GM12891 (cell line): ENCODE data around the gene KLHL40.

Experiments used
- DNase-seq: peaks from one replicate; pipeline ENCODE4 v3.0.0; 2011; ENCODE audit warnings: low spot score; ENCODE audit not compliant: insufficient read length
- FAIRE-seq: peaks from 2 replicates; lab custom pipeline; 2011; peaks lifted over from hg19 to GRCh38; lab: Jason Lieb, UNC
- PAX5 ChIP-seq: IDR thresholded peaks from 2 replicates; pipeline ENCODE4 v1.6.1; 2011; ENCODE audit warnings: low read length, moderate library complexity, mild to moderate bottlenecking; ENCODE audit not compliant: insufficient read depth, severe bottlenecking
- POLR2A ChIP-seq: IDR thresholded peaks from 2 replicates; pipeline ENCODE4 v1.6.1; 2011; ENCODE audit warnings: low read depth, low read length, control low read depth
- POLR2AphosphoS5 ChIP-seq: IDR thresholded peaks from 2 replicates; pipeline ENCODE4 v1.6.1; 2011; ENCODE audit warnings: low read depth, low read length, control low read depth
- POU2F2 ChIP-seq: IDR thresholded peaks from 2 replicates; pipeline ENCODE4 v1.6.1; 2011; ENCODE audit warnings: low read depth, mild to moderate bottlenecking, control low read depth, low read length, moderate library complexity
- SPI1 ChIP-seq: IDR thresholded peaks from 2 replicates; pipeline ENCODE4 v1.6.1; 2011; ENCODE audit warnings: low read depth, low read length, control low read depth
- TAF1 ChIP-seq: IDR thresholded peaks from 2 replicates; pipeline ENCODE4 v1.6.1; 2011; ENCODE audit warnings: low read depth, low read length, control low read depth

Gene KLHL40

GRCh38 chr3:42702066-42702951 lies 17.0 kb downstream of the KLHL40 start, which contains the start of gene HHATL:
TSS of gene HHATL (minus strand) at chr3:42702798. CDS start at chr3:42700826, 1,972 bp downstream.
- FAIRE-seq, result no peak
- DNase-seq, result peak; percentile 14
- TF ChIP-seq TAF1 (no peak), SPI1 (no peak), POU2F2 (no peak), POLR2AphosphoS5 (no peak), PAX5 (no peak), POLR2A (no peak)

- DNase-seq (no peak), FAIRE-seq (no peak)
- TF ChIP-seq TAF1, result no peak
- no peak for TF ChIP-seq POLR2A
- TF ChIP-seq POLR2AphosphoS5, result no peak
- no peak for TF ChIP-seq POU2F2
- TF ChIP-seq PAX5, result no peak
- TF ChIP-seq SPI1, result no peak
These were observed 17.8 kb downstream of the KLHL40 start for GRCh38 chr3:42702982-42703694.

- no peak for TF ChIP-seq POLR2A
- no peak for TF ChIP-seq PAX5
- TF ChIP-seq SPI1, result no peak
- TF ChIP-seq POLR2AphosphoS5, result no peak
- no peak for TF ChIP-seq TAF1
- no peak for TF ChIP-seq POU2F2
- FAIRE-seq (no peak), DNase-seq (no peak)
These were observed 18.3 kb downstream of the KLHL40 start for GRCh38 chr3:42703695-42704025.

DNA sequence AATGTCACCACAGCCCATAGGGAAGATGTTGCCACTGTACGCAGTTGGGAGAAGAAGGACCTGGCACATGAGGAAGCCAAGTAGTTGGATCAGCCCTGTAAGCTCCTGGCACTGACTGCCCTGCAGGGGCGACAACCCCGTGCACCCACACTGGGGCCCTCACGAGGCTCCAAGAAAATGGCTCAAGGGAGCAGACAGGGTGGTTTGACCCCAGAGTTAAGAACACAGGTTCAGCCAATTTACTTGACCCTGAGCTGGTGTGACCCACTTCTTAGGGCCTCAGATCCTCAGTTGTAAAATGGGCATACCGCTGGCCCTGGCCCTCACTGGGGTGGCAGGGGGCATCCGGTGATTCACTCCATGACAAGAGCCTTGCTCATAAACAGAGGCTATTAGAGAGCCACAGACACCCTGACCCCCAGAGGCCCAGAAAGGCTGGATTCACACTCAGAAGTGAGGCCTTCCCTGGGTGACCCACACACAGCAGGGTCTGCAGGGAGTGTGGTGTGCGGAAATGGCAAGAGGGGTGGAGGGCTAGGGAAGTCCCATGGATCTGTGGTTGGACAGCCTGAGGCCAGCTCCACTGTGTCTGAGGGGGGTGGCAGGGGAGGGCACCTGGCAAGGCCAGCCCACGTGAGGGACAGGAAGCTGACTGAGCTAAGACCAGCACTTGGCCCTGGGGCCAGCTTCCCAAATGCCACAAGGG lies 19.0 kb downstream of the KLHL40 start:
- DNase-seq (no peak), FAIRE-seq (no peak)
- TF ChIP-seq PAX5, result no peak
- no peak for TF ChIP-seq POLR2A
- no peak for TF ChIP-seq TAF1
- TF ChIP-seq SPI1, result no peak
- no peak for TF ChIP-seq POLR2AphosphoS5
- no peak for TF ChIP-seq POU2F2

GRCh38 chr3:42705058-42705767 lies 19.9 kb downstream of the KLHL40 start:
- DNase-seq (peak; percentile 10), FAIRE-seq (no peak)
- TF ChIP-seq POU2F2, result no peak
- no peak for TF ChIP-seq POLR2A
- TF ChIP-seq PAX5, result no peak
- TF ChIP-seq SPI1, result no peak
- TF ChIP-seq TAF1, result no peak
- TF ChIP-seq POLR2AphosphoS5, result no peak

DNA sequence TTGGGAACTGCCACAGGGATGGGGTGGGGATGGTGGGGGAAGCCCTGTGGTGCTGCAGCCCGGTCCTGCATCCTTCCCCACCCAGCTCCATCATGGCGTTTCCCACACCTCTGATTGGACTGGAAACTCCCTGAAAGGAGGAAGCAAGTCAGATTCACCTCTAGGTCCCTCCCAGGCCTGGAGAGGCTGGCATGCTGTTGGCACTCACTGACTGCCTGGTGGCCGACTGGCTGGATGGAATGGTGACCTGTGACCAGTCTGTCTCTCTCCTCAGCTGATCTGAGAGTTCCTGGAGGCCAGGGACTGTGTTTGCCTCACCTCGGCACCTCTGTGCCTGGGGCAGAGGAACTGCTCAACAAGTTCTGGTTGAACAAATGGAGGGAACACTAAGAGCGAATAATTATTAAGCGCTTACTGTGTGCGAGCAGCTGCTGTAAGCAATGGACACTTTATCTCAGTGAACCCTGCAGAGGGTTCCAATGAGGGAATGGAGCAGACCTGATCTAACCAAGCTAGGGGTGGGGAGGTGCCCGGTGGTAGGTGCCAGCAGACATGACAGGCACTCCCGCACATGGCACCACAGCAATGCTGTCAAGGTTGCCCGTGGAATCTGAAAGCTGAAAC lies 20.7 kb downstream of the KLHL40 start:
- no peak for FAIRE-seq
- no peak for TF ChIP-seq SPI1
- no peak for TF ChIP-seq POLR2AphosphoS5
- TF ChIP-seq PAX5, result no peak
- TF ChIP-seq POLR2A, result no peak
- TF ChIP-seq POU2F2, result no peak
- no peak for TF ChIP-seq TAF1
- no peak for DNase-seq

DNA sequence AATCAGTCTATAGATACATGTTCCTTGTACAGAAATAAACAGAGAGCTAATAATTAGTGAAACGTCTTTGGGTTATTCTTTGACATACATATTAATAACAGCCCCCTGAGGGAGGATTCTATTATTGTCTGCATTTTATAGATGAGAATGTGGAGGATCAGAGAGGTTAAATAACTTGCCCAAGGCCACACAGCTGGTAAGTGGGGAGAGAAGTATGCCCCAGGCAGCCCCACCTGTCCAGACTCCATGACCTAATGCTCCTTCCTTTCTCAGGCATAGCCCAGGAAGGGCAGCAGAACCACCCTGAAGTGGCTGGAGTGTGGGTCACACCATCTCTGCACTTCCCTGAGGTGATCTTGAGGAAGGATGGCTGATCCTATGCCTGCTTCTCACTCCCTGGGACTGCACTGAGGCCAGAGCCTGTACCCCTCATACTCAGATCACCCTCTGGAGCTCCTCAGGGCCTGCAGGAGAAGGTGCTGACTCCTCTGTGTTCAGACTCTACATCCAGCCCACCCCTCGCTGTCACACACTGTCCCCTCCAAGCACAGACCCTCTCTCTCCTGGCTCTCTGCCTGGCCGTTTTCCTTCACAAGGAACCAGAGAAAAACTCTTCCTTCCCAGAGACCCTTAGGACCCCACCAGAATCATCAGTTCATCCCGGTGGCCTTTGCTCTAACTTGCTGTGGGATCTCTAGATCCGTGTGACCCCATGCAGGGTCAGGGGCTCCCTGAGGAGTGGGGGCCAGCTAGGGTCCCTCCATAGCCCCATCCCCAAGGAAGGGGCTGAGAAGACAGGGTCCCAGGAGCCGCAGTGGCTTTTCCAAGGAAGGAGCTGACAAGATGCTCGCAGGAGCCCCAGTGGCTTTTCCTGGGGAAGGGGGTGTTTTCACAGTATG lies 21.6 kb downstream of the KLHL40 start:
- FAIRE-seq (no peak), DNase-seq (no peak)
- TF ChIP-seq TAF1 (no peak), PAX5 (no peak), POU2F2 (no peak), SPI1 (no peak), POLR2A (no peak), POLR2AphosphoS5 (no peak)
